COLO668 (cell line): ENCODE data around the gene ALG14.
"Not testable (repeated sequence)": the region's sequence is repeated elsewhere in the genome, so short reads cannot be mapped to it uniquely, and the experiment has no call there.

Experiments used
- DNase-seq: peaks from one replicate; lab custom pipeline; 2025; ENCODE audit not compliant: unreplicated experiment; lab: John Stamatoyannopoulos, UW

Gene ALG14

DNA sequence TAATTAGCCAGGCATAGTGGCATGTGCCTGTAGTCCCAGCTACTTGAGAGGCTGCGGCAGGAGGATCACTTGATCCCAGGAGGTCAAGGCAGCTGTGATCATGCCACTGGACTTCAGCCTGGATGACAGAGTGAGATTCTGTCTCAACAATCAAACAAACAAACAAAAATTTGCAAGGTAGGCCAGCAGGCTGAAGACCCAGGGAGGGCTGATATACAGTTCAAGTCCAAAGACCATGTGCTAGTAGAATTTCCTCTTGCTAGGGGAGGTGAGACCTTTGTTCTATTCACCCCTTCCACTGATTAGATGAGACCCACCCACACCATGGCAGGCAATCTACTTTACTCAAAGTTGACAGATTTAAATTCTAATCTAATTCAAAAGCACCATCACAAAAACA, 114.7 kb downstream of the ALG14 start:
- no peak for DNase-seq

DNA sequence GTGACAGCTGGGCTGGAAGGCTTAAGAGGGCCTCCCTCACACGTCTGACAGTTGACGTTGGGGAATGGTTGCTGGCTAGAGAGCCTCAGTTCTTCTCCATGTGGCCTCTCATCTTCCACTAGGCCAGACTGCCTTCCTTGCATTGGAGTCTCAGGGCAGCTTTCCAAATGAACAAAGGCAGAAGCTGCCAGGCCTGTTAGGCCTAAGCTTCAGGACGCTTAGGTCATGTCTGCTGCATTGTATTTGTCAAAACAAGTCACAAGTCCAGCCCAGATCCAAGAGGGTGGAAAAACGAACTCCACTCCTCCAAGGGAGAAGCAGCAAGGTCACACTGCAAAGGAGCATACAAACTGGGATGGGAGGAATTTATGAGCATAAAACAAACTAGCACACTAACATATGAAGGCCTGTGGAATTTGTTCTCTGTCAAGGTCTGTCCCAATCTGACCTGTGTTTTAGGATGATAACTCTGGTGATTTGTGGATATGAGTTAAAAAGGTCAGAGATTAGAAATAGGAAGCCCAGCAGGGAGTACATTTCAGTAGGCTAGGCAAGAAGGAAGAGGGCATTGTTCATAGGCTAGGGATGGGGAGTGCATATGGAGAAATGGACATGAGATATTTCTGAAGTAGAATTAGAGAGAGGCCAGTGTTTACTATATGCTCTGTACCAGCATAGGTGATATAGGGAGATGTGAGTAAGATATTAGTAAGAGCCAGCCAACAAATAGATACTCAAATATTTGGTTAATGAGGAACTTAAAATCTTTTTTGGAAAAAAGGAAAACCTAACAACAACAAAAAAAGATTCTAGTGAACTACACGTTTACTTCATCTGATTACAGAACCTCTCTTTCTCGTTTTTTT, 116.8 kb downstream of the ALG14 start:
- DNase-seq, result no peak

DNA sequence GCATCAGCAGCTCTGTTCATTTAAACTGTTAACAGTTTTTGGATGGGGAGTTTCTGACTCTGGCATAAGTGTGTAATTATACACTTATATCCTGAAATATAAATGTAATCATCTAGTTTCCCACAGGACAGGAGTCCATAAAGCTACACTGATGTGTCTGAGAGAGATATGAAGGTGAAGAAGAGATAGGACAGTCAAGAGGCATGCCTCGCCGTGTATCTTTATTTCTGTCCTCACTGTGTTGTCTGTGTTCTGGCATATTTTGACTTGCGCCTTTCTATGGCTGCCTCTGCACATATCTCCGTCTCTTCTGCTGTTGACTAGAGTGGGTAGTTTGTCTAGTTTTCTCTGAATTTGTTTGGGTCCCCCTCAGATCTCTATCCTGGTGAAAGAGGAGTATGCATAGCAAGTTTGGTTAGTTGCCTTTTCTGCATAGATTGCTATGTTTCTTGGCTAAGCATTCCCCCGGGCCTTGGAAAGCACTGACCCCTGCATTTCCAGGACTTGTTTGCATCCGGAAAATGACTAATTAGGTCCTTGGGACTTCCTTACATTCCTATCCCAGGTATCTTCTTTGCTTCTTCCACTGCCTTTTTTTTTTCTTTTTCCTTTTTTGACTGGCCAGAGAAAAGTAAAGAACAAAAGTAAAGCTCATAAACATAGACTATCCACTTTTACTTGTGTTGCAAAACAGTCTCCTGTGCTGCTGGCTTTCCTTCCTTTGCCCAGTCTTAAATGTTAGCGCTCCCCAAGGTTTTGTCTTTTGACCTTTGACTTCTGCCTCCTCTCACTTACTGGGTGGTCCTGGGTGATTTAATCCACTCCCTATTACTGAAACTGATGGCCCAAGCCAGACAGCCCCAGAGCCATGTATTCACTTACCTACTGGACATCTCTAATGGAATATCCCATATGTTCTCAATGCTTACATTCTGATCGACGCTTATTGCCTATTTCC, 118.2 kb downstream of the ALG14 start:
- no peak for DNase-seq

DNA sequence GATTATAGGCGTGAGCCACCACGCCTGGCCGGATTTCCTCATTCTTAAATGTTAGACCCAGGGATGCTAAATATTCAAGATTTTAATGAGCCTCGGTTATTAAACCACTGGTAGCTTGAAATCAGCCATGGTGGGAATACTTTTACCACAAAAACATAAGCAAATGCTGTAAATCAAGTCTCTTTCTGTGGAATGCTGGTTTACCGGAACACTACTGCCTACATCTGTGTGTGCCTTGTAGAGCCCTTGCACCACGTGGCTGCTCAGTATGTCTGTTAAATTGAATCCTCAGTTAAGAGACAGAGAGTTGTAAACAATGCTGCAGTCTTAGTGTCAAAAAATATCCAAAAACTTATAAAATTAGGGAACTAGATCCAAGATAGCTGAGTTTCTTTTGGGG, 119.0 kb downstream of the ALG14 start:
- no peak for DNase-seq

DNA sequence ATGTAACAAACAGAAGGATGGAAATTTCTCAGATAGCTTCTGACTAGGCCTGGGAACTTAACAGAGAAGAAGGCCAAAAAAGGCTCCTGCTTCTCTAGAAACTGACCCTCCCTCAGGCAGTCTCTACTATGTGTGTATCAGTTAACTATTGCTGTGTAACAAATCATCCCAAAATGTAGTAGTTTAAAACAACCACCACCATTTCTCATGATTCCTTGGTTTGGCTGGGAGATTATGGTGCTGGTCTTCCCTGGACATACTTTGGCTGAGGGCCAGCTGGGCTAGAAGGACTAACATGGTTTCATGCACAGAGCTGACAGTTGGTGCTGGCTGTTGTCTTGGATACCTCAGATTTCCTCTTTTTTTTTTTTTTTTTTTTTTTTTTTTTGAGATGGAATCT, 119.6 kb downstream of the ALG14 start:
- no peak for DNase-seq

DNA sequence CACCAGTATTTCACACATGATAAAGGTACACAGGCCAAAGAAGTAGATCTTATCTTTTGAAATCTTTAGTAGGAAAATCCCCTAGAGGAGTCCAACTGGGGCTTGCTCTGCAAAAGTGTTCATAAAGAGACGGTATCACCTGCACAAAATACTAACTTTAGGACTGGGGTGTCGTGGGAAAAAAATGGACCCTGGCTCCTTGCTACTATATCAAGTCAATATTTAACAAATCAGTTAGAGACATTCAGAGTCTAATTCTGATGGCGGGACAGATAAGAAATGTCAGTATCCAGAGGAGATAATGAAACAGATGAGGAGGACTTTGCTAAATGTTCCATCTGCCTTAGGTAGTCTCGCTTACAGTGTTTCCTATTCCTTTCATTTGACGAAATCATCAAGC, 120.2 kb downstream of the ALG14 start:
- DNase-seq, result no peak

DNA sequence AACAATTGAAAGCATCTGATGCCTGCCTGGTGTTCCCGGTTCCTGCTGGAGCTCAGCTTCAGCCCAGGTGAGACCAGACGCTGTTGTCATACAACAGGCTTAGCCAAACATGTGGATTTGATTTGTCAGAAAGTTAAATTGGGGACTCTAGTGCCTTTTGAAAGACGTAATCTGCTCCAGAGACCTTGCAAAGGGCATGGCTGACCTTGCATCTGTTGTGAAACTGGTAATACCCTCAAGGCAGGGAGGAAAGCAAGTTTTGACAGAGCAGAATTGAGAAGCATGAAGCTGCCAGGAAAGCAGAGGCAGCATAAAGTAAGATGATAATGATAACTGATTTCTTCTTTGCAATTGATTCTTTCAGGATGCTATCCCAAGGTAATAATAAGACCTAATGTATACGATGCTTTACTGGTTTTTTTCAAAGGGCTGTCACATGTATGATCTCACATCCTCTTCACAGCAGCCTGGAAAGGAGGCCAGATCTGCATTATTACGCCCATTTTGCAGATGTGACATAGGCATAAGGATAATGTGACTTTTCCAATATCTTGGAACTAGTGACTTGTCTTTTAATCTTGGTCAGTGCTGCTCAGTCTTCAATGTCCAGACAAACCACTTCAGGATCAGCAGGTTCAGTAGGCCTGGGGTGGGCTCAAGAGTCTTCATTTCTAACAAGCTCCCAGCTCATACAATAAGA, 121.1 kb downstream of the ALG14 start:
- no peak for DNase-seq

DNA sequence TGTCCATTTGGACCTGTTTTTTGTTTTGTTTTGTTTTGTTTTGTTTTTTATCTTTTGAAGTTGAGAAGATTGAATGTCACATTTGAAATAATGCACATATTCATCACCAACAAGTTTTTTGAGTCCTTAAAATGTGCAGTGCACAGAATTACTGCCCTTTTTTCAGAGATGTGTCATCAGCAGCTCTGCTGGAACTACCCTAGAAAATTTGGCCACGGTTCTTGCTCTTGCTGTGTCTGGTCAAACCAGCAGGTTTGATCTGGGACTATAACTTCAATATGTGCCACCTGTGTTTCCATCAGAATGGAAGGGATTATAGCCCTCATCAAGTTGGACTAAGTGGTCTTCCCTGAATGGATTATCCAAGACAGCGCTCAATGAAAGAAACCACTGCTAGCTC, 121.7 kb downstream of the ALG14 start:
- DNase-seq, result no peak

DNA sequence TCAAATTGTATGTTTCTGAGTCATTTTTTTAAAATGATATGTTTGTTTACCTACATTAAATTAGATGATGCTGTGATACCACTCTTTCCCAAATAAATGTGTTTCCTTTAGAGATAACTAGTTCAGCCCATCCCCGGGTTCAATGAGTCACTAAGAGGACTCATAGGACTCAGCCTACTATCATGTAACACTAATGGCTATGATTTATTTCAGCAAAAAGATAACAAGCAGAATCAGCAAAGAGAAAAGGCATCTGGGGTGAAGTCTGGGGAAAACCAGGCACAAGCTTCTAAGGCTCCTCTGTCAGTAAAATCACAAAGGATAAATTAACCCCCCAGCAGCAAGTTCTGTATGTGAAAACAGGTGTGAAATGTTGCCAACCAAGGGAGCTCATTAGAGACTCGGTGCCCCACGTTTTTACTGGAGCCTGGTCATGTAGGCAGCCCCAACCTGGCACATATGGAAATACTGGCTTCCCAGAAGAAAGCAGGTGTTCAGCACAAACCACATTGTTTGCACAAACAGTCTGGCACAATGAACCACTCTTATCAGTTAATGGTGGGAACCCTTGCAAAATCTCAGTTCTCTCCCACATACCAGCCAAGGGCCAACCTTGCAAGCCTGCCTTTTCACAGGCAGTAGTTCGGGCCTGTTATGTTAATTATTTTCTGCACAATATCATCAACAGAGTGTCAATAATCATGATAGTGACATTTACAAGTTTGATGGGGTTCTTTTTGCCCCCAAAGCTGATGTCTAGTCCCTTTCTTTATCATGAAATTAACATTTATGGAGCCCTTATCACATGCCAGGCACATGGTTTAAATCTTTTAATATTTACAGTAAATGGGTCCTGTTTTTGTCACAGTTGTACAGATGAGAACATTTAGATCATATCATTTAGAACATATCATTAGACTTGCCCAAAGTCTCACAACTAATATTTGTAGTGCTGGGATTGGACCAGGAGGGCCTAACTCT, 122.8 kb downstream of the ALG14 start:
- DNase-seq, result peak; percentile 83

DNA sequence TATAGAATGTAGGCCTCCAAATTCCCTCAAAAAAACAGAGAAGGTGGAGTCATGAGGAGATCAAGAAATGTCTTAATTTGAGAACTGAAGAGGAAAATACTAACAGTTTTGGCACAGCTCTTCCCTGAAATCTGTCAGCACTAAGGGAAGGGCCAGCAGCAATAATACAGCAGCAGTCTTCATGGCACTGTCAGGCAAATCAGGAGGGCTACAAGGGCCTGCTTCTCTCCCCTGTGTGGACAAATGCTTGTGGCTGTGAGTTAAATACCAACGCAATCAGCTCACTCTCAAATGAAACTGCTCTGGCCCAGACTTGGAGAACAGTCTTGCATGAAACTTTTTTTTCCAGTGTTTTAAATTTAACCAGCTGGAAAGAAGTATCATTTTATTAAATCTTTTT, 125.3 kb downstream of the ALG14 start:
- no peak for DNase-seq

DNA sequence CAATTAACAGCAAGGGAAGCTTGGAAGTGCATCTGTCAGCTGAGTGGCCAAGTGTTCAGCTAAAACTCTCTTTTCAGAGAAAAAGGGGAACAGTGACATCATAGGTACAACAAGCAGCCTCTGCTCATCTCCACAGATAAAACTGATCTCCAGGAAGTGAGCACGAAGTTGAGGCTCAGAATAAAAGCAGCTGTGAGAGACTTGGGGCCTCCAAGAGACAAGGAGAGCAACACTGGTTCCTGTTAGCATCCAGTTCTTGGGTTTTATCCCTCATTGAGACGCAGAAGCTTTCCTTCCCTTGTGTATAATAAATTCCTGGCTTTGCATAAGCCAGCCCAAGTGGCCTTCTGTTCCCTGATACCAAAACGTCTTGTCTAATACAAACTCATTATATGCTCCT, 125.9 kb downstream of the ALG14 start:
- no peak for DNase-seq

DNA sequence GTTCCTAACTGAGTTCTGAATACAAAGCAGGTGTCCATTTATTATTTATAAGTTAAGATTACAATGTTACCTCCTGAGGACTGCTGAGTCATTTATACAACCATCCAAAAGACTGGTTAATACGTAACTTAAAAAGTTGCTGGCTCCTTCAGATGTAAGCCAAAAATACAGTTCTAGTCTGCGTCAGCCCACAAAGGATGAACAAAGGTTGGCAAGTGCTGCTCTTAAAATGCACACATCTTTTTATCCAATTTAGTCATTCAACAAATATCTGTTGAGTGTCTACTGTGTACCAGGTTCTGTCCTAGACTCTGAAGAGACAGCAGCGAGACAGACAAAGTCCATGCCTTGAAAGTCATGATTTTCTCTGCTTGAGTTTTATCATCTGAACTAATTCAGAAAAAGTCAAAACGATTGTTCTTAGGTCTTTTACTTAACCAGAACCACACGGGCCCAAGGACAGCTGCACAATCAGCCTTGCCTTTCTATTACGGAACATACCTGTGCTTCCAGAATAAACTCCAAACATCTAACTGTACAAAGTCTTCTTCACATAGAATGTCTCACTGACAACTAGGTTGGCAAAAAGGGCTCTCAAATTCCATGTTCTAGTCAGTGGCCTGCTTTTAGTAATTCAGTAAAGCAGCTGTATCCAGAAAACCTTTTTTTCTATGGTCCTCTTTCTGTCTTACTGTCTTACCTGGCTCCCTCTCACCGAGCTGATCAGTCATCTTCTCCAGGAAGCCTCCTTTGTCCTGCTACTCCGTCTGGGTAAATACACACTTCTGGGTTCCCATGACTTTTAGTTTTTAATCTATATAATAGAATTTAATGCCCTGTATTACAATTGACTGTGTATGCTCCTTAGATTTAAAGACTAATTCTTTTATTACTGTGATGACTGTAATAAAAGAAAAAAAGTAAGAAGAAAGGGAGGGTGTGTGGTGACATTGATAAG, 130.3 kb downstream of the ALG14 start:
- DNase-seq, result no peak

DNA sequence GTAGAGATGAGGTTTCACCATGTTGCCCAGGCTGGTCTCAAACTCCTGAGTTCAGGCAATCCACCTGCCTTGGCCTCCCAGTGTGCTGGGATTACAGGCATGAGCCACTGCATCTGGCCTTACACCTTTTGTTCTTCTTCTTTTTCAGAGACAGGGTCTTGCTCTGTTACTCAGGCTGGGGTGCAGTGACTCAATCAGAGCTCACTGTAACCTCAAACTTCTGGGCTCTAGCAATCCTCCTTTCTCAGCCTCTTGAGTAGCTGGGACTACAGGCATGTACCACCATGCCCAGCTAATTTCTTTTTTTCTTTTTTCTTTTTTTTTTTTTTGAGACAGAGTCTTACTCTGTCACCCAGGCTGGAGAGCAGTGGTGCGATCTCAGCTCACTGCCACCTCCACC, 131.3 kb downstream of the ALG14 start:
- DNase-seq, result not testable (repeated sequence)

DNA sequence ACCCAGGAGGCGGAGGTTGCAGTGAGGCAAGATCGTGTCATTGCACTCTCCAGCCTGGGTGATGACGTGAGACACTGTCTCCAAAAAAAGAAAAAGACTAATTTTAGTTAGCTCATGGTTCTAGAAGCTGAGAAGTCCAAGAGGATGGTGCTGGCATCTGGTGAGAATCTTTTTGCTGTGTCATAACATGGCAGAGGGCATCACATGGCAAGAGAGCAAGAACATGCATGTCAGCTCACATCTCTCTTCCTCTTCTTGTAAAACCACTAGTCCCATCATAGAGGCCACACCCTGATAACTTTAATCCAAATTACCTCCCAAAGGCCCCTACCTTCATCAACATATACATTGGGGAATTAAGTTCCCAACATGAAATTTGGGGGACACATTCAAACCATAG, 132.0 kb downstream of the ALG14 start:
- DNase-seq, result no peak

DNA sequence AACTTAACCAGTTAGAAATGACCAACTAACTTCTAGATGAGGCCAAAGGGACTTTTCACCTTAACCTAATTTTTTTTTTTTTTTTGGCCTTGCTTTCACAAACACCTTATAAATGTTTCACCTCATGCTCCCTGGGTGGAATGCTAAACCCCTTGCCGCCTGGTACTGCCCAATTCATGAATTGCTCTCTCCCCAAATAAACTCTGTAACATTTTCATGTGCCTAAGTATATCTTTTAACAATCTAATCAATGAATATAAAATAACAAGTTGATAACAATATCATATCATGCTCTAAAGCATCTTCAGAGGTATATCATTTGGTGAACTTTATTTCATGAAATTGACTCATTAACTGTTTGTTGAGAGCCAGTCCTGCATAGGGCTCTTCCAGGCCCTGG, 134.9 kb downstream of the ALG14 start:
- no peak for DNase-seq

DNA sequence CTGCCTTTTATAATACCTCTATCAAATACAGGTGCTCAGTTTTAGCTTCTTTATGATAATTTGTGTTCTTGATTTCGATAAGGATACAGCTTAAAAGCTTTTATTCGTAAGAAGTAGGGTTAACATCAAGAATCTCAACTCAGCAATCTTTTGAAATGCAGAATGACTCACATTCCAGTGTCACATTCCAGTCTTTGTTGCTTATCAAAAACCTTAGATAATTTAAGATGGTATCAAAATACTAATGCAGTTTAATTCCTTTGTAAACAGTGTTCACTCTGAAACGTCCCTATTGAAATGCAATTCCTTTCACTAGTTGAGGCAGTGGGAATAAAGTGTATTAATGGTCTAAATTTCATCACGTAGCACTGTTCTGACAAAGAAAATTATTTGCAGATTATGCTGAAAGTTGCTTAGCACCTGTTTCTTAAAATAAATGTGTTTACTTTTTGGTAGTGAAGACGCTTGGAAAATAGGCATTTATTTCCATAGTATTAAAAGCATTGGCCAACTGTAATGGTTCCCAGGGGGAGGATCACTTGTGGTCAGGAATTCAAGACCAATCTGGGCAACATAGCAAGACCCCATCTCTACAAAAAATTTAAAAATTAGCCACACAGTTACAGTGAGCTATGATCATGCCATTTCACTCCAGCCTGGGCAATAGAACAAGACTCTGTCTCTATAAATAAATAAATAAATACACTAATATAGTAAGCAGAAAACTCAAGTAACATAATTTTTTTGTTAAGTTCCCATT, 135.7 kb downstream of the ALG14 start:
- no peak for DNase-seq

DNA sequence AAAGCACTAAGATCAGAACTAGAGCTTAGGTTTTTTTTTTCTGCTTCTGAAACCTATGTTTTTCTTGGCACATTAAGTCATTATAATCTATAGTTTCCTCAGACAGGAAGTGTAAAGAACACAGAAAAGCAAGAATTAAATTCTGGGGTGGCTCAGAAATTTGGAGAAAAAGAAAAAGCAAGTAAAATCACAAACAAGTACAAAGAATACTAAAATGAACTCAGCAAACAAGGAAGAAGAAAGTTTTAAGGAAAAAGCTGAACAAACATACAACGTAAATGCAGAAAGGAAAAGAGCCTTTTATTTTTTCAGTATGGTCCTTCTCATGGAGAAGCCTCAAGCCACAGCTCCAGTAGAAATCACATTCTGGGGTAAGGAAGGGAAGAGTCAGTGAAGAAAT, 137.3 kb downstream of the ALG14 start:
- no peak for DNase-seq

DNA sequence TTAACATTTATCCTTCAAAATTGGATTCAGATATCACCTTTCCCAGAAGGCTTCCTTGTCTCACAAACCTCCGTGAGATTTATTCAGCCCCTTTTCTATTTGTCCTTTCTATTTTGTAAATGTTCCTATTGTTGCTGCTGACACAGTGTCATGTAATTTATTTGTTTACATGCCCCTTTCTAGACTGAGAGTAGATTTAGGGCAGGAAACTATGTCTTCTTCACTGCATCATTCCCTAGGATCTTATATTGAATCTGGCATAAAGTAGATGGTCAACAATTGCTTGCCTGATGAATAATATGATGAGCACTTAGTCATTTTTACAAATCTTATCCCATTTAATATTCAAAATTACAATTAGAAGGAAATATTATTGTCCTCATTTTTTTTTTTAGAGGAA, 137.7 kb downstream of the ALG14 start:
- DNase-seq, result no peak
